Esophagus muscularis mucosa (tissue), 4 donors: ENCODE results near the gene SLC35F3.

Experiments
- EP300 ChIP-seq: sonication (generic); formaldehyde crosslinking; IDR thresholded peaks from one replicate; pipeline ENCODE4 v1.6.1; 2017; ENCODE audit warnings: antibody characterized with exemption
- POLR2A ChIP-seq: fragments of 450-650 bp; IDR thresholded peaks from one replicate; pipeline ENCODE4 v1.6.1; 2017; ENCODE audit warnings: antibody characterized with exemption, moderate library complexity, mild to moderate bottlenecking, low read depth
- POLR2AphosphoS5 ChIP-seq, 2 donors: sonication (generic); formaldehyde crosslinking; IDR thresholded peaks; one replicate each; pipeline ENCODE4 v1.6.1; 2017; ENCODE audit warnings: antibody characterized with exemption in 2 of 2
- TF ChIP-seq, protein P1 (sequence below), 3 experiments: fragments of 200-600 bp in 2 of 3; fragments of 450-650 bp in 1 of 3; sonication (generic) in 2 of 3; IDR thresholded peaks; one replicate each; pipeline ENCODE4 v1.5.1; 2017 to 2019; ENCODE audit warnings: antibody characterized with exemption in 3 of 3, mild to moderate bottlenecking in 2 of 3, moderate library complexity in 1 of 3

- TF ChIP-seq POLR2AphosphoS5 (IDR thresholded peaks at IDR 0.05) (no peak), POLR2A (no peak), EP300 (no peak)
- TF ChIP-seq, protein P1, sequence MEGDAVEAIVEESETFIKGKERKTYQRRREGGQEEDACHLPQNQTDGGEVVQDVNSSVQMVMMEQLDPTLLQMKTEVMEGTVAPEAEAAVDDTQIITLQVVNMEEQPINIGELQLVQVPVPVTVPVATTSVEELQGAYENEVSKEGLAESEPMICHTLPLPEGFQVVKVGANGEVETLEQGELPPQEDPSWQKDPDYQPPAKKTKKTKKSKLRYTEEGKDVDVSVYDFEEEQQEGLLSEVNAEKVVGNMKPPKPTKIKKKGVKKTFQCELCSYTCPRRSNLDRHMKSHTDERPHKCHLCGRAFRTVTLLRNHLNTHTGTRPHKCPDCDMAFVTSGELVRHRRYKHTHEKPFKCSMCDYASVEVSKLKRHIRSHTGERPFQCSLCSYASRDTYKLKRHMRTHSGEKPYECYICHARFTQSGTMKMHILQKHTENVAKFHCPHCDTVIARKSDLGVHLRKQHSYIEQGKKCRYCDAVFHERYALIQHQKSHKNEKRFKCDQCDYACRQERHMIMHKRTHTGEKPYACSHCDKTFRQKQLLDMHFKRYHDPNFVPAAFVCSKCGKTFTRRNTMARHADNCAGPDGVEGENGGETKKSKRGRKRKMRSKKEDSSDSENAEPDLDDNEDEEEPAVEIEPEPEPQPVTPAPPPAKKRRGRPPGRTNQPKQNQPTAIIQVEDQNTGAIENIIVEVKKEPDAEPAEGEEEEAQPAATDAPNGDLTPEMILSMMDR (IDR thresholded peaks at IDR 0.05), result no peak
Measured at GRCh38 chr1:234246638-234247116, 342.2 kb downstream of the SLC35F3 start.
